NCI-H82 treated with DMSO at 0.1 percent for 48 hours (cell line): ENCODE data around the gene GNG7.
"Not testable (repeated sequence)": the region's sequence is repeated elsewhere in the genome, so short reads cannot be mapped to it uniquely, and the experiment has no call there.

Source experiments
- DNase-seq: peaks from one replicate; lab custom pipeline; 2025; ENCODE audit not compliant: unreplicated experiment; lab: John Stamatoyannopoulos, UW

The GNG7 gene

GRCh38 chr19:2579678-2580280, 122.7 kb downstream of the GNG7 start:
- no peak for DNase-seq

GRCh38 chr19:2578901-2579677, 123.4 kb downstream of the GNG7 start:
- no peak for DNase-seq

DNA sequence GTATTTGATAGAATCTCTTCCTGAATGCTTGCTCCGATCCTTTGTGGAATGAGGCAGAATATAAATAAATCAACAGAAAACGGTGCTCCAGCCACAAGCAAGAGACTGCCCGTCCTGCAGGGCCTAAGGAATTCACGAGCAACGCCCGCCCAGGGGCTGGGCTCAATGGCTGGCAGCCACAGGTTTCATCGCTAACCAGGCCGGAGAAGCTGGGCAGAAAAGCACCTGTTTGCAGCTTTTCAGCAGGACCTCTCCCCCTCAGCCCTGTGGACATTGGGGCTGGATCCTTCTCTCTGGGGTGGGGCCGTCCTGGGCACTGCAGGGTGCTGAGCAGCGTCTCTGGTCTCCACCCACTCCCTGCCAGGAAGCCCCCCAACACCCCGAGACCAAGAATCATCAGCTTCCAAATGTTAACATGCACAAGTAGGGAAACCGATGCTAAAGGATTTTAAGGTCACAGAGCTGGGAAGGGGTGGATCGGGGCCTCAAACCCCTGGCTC, 124.1 kb downstream of the GNG7 start:
- DNase-seq: no peak

DNA sequence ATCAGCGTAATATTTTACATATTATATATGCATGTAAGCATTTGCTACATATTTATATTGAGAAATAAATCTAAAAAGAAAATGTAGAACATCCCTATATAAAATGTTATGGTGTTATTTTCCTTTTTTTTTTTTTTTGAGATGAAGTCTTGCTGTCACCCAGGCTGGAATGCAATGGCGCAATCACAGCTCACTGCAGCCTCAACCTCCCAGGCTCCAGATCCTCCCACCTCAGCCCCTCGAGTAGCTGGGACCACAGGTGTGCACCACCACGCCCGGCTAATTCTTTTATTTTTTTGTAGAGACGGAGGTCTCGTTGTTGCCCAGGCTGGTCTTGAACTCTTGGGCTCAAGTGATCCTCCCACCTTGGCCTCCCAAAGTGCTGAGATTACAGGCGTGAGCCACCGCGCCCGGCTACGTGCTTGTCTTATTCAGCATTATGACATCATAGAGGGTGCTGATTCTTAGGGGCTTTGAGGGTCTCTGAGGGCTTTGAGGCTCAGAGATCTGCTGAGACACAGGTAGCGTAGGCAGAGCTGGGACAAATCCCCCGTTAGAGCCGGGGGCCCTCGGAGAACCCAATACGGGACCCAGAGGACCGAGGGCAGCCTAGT, 124.7 kb downstream of the GNG7 start:
- DNase-seq: no peak

GRCh38 chr19:2575734-2576481, 126.6 kb downstream of the GNG7 start:
- no peak for DNase-seq

- DNase-seq: no peak
These were observed 127.4 kb downstream of the GNG7 start for GRCh38 chr19:2574971-2575630.

DNA sequence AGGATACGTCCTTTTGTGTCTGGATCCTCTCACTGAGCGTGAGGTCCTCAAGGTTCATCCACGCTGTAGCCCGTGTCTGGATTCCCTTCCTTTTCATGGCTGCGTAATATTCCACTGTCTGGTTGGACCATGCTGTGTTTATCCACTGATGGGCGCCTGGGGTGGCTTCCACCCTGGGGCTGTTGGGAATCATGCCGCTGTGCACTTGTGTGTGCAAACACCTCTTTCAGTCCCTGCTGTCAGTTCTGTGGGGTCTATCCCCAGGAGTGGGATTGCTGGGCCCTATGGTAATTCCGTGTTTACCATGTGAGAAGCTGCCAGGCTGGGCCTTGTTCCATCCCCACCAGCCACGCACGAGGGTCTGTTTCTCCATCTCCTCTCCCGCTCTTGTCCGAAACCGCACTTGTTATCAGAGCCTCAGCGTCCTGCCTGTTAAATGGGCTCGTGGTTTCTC, 128.0 kb downstream of the GNG7 start:
- DNase-seq: no peak

- no peak for DNase-seq
These were observed 128.6 kb downstream of the GNG7 start for GRCh38 chr19:2573916-2574315.

- not testable (repeated sequence) for DNase-seq
These were observed 130.3 kb downstream of the GNG7 start for GRCh38 chr19:2572152-2572551.

DNA sequence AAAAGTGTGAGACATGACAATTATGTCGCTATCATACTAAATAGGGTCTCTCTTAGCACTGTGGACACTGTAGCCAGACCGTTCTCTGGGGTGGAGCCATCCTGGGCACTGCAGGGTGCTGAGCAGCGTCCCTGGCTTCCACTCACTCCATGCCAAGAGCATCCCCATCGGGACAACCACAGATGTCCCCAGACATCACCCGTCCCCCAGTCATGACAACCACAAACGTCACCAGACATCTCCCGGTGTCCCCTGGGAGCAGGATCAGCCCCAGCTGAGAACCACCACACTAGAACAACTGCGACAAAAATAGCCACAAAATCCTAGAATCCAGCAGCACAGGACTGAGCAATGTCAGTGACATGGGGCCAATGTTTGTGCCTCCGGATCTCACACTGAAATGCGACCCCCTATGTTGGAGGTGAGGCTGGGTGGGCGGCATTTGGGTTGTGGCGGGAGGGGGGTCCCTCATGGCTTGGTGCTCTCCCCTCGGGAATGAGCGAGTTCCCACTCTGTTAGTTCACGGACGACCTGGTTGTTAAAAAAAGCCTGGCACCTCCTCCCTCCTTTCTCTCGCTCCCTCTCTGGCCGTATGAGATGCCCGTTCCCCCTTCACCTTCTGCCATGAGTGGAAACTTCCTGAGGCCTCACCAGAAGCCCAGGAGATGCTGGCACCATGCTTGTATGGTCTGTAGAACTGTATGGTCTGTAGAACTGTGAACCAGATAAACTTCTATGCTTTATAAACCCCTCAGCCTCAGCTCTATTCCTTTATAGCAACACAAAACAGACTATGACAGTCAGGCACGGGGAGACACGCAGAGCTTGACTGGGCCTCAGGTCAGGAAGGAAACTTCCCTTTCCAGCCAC, 132.7 kb downstream of the GNG7 start:
- no peak for DNase-seq

- DNase-seq: no peak
These were observed 134.5 kb downstream of the GNG7 start for GRCh38 chr19:2567996-2568395.

DNA sequence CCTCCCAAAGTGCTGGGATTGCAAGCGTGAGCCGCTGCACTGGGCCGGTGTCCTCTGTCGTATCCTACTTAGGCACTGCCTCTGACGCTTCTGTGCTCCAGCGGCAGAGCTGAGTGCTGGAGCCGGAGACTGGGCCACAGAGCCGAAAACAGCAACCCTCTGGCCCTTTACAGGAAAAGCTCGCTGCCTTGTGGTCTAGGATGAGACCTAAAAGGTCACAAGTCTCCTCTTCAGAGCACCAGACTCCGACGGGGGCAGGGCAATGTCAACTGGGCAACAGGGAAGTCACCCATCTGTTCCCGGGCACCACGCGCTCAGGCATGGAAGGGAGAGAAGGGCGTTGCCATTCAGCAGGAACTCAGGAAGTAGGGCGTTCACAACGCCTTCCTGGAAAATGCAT, 134.9 kb downstream of the GNG7 start:
- DNase-seq: no peak

GRCh38 chr19:2563546-2563945, 138.9 kb downstream of the GNG7 start:
- DNase-seq: not testable (repeated sequence)

- no peak for DNase-seq
These were observed 140.6 kb downstream of the GNG7 start for GRCh38 chr19:2561895-2562294.

DNA sequence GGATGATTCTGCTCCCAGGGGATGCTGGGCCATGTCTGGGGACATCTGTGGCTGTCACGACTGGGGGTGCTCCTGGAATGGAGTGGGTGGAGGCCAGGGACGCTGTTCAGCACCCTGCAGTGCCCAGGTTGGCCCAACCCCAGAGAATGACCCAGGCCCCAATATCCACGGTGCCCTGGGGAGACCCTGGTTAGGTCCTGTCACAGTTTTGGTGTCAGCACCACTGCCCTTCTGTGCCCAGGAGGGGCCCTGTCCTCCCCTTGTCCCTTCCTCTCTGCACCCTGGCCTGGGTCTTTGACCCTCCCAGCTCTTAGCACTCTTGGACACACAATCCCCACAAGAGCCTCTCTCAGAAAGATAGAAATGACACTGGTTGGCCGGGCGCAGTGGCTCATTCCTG, 141.3 kb downstream of the GNG7 start:
- no peak for DNase-seq

DNA sequence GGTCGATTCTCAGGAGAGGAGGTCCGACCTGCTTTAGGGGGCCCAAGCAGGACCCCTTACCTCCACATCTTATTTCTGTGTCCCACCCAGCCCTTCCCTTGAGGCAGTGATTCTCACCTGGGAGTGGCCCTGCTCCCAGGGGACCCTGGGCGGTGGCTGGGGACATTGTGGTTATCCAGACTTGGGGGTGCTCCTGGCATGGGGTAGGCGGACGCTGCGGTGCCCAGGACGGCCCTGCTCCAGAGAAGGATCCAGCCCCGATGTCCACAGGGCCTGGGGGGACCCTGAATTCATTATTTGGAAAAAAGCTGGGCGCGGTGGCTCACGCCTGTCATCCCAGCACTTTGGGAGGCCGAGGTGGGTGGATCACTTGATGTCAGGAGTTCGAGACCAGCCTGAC, 142.1 kb downstream of the GNG7 start:
- DNase-seq: no peak

- no peak for DNase-seq
These were observed 144.0 kb downstream of the GNG7 start for GRCh38 chr19:2558543-2558942.

GRCh38 chr19:2558131-2558530, 144.4 kb downstream of the GNG7 start:
- DNase-seq: not testable (repeated sequence)

DNA sequence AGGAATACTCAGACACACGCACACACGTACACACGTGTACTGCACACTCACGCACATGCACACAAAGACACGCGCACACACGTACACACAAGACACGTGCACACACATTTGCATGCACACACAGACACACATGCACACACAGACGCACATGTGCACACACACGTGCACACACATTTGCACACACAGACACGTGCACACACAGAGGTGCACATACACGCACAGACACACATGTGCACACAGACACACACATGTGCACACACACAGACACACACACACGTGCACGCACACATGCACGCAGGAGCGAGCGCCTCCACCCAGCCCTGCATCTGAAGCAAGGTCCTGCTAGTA, 145.4 kb downstream of the GNG7 start:
- DNase-seq: no peak
